Epithelial cell of esophagus (primary cell): ENCODE results near the gene PTRH1.
"Not testable (repeated sequence)": the region's sequence is repeated elsewhere in the genome, so short reads cannot be mapped to it uniquely, and the experiment has no call there.

Experiments
- DNase-seq: peaks from one replicate; pipeline ENCODE4 v3.0.0; 2010; ENCODE audit warnings: low read depth
- H3K4me3 ChIP-seq: 2 replicates; pipeline ENCODE4 v1.5.1; 2011; ENCODE audit warnings: mild to moderate bottlenecking, low read length, control low read depth
- TF ChIP-seq, protein P1 (sequence below): IDR thresholded peaks from 2 replicates; pipeline ENCODE4 v1.5.1; 2011; ENCODE audit warnings: low read depth, mild to moderate bottlenecking, low read length, control low read depth, inconsistent platforms; ENCODE audit not compliant: insufficient read depth; ENCODE audit errors: missing control alignments

PTRH1 gene, protein sequence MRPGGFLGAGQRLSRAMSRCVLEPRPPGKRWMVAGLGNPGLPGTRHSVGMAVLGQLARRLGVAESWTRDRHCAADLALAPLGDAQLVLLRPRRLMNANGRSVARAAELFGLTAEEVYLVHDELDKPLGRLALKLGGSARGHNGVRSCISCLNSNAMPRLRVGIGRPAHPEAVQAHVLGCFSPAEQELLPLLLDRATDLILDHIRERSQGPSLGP

DNA sequence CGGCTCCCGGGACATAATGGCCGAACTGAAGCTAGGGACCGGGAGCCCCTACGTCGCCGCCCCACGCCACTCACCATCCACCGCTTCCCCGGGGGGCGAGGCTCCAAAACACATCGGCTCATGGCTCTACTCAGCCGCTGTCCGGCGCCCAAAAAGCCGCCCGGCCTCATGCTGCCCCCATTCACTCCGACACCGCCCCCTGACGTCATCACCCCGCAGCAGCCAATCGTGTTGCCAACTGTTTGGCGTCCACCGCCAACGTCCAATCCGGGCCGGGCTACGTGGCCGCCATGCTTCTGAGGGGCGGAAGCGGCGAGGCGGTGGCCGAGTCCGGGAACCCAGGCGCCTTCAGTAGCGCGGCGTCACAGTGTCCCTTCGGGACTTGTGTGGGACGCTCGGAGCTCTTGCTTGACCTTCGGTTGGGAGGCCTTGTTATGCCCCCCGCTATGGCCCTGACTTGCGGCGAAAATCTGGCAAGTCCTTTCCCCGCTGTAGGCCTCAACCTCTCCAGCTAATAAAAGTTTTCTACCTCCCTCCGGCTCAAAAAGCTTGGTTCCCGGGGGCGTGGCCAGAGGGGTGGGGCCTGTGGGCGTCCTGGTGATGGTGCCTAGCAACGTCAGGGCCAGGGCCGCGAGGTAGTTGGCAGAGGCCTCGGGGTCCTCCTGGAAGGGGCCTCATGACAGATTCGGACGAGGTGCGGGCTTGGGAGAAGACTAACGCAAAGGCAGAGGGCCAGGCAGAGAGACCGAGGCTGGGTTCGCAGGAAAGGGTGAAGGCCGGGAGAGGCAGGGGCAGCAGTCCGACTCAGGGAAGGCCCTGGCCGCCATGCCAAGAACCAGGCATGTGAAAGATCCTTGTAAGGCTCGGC lies at the start of gene PTRH1, which contains the start of gene TTC16:
TSS of gene PTRH1 (minus strand) at position 194 of the 868 bp plus-strand sequence. CDS start at position 170, 24 bp downstream.
TSS of gene TTC16 (plus strand) at position 610 of the 868 bp plus-strand sequence. CDS start at position 677, 67 bp downstream.
- TF ChIP-seq, protein P1, sequence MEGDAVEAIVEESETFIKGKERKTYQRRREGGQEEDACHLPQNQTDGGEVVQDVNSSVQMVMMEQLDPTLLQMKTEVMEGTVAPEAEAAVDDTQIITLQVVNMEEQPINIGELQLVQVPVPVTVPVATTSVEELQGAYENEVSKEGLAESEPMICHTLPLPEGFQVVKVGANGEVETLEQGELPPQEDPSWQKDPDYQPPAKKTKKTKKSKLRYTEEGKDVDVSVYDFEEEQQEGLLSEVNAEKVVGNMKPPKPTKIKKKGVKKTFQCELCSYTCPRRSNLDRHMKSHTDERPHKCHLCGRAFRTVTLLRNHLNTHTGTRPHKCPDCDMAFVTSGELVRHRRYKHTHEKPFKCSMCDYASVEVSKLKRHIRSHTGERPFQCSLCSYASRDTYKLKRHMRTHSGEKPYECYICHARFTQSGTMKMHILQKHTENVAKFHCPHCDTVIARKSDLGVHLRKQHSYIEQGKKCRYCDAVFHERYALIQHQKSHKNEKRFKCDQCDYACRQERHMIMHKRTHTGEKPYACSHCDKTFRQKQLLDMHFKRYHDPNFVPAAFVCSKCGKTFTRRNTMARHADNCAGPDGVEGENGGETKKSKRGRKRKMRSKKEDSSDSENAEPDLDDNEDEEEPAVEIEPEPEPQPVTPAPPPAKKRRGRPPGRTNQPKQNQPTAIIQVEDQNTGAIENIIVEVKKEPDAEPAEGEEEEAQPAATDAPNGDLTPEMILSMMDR, result no peak
- DNase-seq, result peak; percentile 97
- H3K4me3 ChIP-seq, result peak within 1 kb of the TSS; percentile 73

DNA sequence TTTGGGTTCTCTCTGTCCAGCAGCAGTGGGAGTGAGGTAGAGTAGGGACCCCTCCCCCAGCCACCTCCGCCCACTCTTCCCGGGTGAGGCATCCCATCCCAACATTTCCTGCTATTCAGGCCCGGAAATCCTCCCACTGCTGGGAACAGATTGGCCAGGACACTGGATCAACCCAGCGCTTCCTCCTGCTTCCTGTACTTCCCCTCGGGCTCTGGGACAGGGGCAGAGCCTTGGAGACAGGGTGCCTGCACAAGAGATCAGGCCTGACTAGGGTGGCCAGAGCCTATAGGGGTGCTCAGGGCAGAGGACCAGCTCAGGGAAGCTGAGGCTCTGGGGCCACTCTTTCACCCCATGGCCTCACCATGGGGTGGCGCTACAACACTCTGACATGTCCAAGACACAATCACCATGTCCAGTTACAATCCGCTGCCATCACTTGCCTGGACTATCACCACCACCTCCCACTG lies 48.5 kb upstream of the PTRH1 start:
- no peak for DNase-seq
- TF ChIP-seq, protein P1, result peak; percentile 9
- H3K4me3 ChIP-seq, result no peak overlapping the region

DNA sequence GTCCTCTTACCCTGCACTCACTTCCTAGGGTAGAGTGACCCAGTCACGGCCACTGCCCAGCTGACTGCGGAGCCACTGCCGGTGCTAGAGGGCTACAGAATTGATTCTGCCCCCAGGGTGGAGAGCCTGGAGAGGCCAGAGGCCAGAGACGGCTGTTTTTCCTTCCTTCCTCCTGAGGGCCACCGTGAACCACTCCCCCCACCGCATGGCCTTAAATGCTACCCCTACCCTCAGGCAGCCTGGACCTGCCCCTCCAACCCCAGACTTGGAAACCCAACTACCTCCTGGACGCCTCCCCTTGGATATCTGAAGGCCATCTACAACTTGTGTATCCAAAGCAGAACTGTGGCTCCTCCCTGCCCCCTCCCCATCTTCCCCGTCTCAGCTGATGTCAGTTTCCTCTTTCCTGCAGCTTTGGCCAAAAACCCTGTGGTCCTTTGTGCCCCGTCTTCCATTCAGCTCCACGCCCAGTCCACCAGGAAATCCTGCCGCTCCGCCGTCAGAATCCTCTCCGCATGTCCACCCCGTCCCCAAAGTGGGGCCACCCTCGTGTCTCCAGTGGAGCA lies 46.7 kb upstream of the PTRH1 start:
- DNase-seq, result no peak
- TF ChIP-seq, protein P1, result no peak
- H3K4me3 ChIP-seq, result no peak overlapping the region

DNA sequence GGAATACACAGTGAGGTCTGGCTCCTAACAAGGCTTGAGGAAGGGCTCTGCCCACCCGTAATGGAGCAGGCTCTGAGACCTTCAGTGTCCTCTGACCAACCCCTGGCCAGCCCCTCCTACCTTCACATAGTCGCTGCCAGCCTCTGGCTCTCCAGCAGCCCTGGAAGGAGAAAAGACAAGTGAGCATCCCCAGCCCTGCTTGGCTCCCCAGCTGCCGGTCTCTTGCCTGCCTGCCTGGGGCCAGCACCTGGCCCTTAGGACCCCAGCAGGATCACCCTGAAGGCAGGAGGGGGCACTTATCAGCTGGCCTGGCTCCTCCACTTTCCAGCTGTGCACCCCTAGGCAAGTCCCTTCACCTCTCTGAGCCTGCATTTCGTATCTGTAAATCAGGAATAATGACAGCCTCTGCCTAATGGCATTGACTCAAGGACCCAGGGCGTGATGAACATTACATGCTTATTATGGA lies 46.1 kb upstream of the PTRH1 start:
- TF ChIP-seq, protein P1, result no peak
- no peak overlapping the region for H3K4me3 ChIP-seq
- no peak for DNase-seq

DNA sequence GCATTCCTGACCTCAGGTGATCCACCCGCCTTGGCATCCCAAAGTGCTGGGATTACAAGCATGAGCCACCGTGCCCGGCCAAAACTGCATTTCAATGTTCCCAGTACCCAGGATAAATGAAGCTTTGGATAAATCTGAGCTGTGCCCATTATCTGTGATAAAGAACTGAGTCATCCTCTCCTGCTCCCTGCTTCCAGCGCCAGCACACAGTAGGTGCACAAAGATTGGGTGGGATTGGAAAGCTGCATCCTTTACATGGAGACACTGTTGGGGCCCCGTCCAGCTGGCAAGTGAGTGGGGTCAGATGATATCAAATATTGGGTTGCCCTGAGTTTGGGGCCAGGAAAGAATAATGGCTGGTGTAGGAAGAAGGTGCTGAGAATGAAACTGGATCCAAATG lies 45.6 kb upstream of the PTRH1 start:
- DNase-seq, result no peak
- no peak overlapping the region for H3K4me3 ChIP-seq
- TF ChIP-seq, protein P1, result no peak

DNA sequence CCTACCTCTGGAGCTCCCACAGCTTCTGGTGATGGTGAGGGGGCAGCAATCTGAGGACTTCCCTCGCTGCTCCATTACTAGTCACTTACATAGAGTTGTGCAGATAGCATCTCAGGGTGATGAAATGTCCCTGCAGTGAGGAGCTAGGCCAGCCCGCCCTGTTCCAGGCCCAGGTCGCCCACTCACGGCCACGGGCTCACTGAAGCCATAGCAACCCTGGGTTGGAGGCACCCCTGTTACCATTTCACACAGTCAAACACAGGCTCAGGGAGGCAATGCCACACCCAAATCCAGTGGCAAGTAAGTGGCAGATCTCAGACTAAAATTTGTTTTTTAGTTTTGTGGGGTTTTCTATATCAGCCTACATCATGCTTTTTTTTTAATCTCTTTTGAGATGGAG lies 43.4 kb upstream of the PTRH1 start:
- TF ChIP-seq, protein P1, result no peak
- DNase-seq, result no peak
- H3K4me3 ChIP-seq, result no peak overlapping the region

DNA sequence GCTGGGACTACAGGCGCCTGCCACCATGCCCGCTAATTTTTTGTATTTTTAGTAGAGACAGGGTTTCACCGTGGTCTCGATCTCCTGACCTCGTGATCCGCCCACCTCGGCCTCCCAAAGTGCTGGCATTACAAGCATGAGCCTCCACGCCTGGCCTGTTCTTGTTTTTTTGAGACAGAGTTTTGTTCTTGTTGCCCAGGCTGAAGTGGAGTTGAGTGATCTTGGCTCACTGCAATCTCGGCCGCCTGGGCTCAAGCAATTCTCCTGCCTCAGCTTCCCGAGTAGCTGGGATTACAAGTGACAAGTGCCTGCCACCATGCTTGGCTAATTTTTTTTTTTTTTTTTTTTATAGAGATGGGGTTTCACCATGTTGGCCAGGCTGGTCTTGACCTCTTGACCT lies 41.3 kb upstream of the PTRH1 start:
- not testable (repeated sequence) for H3K4me3 ChIP-seq, DNase-seq
